ENCODE results near the gene DOK5. TPM values are rescaled to one million over a fixed set of nuclear protein-coding genes. Genes with fewer than 3 reads are reported as not detected.

The DOK5 gene
- total and polyA plus RNA-seq, 2 of the 4 experiments (the other 2 are of a cell fraction): 2.8 to 3.9 TPM

GRCh38 chr20:54661880-54662465 is 186.6 kb downstream of the DOK5 start:
- no peak overlapping the region for H3K27ac ChIP-seq (ENCODE audit: insufficient read depth, low read length)
- no peak overlapping the region for H4K8ac ChIP-seq (ENCODE audit: low read depth in 2 of 2, low read length in 2 of 2)
- TF ChIP-seq FOS (IDR thresholded peaks at IDR 0.05; ENCODE audit: low read depth, low read length): no peak
- no peak for TF ChIP-seq RCOR1 (IDR thresholded peaks at IDR 0.05; ENCODE audit: insufficient replicate concordance, low read length)
- no peak for TF ChIP-seq MAFK (IDR thresholded peaks at IDR 0.05; ENCODE audit: low read depth, low read length)
- no peak for TF ChIP-seq ELK1 (IDR thresholded peaks at IDR 0.05; ENCODE audit: borderline replicate concordance, low read depth, low read length)
- no peak for TF ChIP-seq USF2 (IDR thresholded peaks at IDR 0.05; ENCODE audit: low read depth, low read length)
- no peak for TF ChIP-seq CEBPB (IDR thresholded peaks at IDR 0.05; ENCODE audit: low read depth, low read length)
- TF ChIP-seq RAD21 (IDR thresholded peaks at IDR 0.05; ENCODE audit: low read length): no peak
- TF ChIP-seq SMC3 (IDR thresholded peaks at IDR 0.05; ENCODE audit: low read depth, low read length): no peak
- TF ChIP-seq RFX5 (IDR thresholded peaks at IDR 0.05; ENCODE audit: low read depth, low read length): no peak
- TF ChIP-seq POLR2A (IDR thresholded peaks at IDR 0.05; ENCODE audit: low read depth, low read length): no peak
- no peak for TF ChIP-seq MXI1 (IDR thresholded peaks at IDR 0.05; ENCODE audit: borderline replicate concordance, low read depth, low read length)
- TF ChIP-seq CHD1 (IDR thresholded peaks at IDR 0.05; ENCODE audit: low read depth, low read length): no peak
- no peak for TF ChIP-seq CTCF (conservative IDR thresholded peaks at IDR 0.05; ENCODE audit: low read depth, low read length)
- TF ChIP-seq NFE2L2 (IDR thresholded peaks at IDR 0.05; ENCODE audit: low read depth, low read length): no peak
- no peak for TF ChIP-seq BHLHE40 (IDR thresholded peaks at IDR 0.05; ENCODE audit: low read depth, low read length)
- no peak for TF ChIP-seq MAZ (IDR thresholded peaks at IDR 0.05; ENCODE audit: borderline replicate concordance, low read depth, low read length)
- H3K4me1 ChIP-seq (ENCODE audit: control insufficient read depth, insufficient read depth, low read length): no peaks in the 10 kb centered on the region
- ChIA-PET CTCF (interaction anchor here (0.6 kb wide), 1 partner anchor 876 kb away, joined by 4 read pairs; no protein-coding TSS in a partner anchor), POLR2A (ENCODE audit: unreplicated experiment) (no interaction called here)
- H3K4me2 ChIP-seq (ENCODE audit: low read depth, low read length): no peak overlapping the region
- no peaks in the 10 kb centered on the region for H3K9me1 ChIP-seq (ENCODE audit: insufficient read depth, low read length)
- H2BK120ac ChIP-seq (ENCODE audit: low read depth, low read length): no peak overlapping the region
- H2AK9ac ChIP-seq (replicated peaks; ENCODE audit: low read depth, low read length, poor library complexity): no peak overlapping the region
- no CpG with 5 or more reads among the region's 8 CpGs for WGBS, 2 experiments (ENCODE audit: extremely low coverage in 2 of 2, insufficient read length in 1 of 2)
- no peak overlapping the region for H2AFZ ChIP-seq (replicated peaks; ENCODE audit: low read length, poor library complexity)
- no peak overlapping the region for H2BK5ac ChIP-seq (ENCODE audit: low read depth, low read length, poor library complexity, severe bottlenecking)
- no peak overlapping the region for H4K5ac ChIP-seq (ENCODE audit: low read depth, low read length)
- H3K4ac ChIP-seq (ENCODE audit: low read depth, low read length): no peak overlapping the region
- H3K9me3 ChIP-seq (ENCODE audit: control insufficient read depth, insufficient read depth, low read length): no peaks in the 10 kb centered on the region
- H3K27me3 ChIP-seq (ENCODE audit: control insufficient read depth, insufficient read depth, low read length): no peaks in the 10 kb centered on the region
- H2AK5ac ChIP-seq (ENCODE audit: low read depth, low read length): no peak overlapping the region
- no peak overlapping the region for H3K56ac ChIP-seq (ENCODE audit: extremely low read depth, insufficient read depth, low read length)
- in situ Hi-C loops (cut with MboI; ENCODE audit: low sequenced_read_pairs): no loop called here
- no peak overlapping the region for H4K91ac ChIP-seq (ENCODE audit: insufficient read depth, low read depth, low read length)
- H4K20me1 ChIP-seq (ENCODE audit: insufficient read depth, low read length): no peaks in the 10 kb centered on the region
- no peaks in the 10 kb centered on the region for H3K79me1 ChIP-seq (ENCODE audit: low read depth in 1 of 2, low read length in 2 of 2)
- no peak overlapping the region for H3K23ac ChIP-seq (ENCODE audit: low read depth, low read length)
- no peak overlapping the region for H3K14ac ChIP-seq (replicated peaks; ENCODE audit: low read depth, low read length)
- H2BK15ac ChIP-seq (ENCODE audit: low read depth, low read length): no peak overlapping the region
- ATAC-seq (ENCODE audit: low read depth): no peak
- dilution Hi-C loops (cut with HindIII; ENCODE audit: low sequenced_read_pairs, unreplicated experiment): no loop called here
- H3K4me3 ChIP-seq (ENCODE audit: insufficient read depth, low read depth, low read length): no peak overlapping the region
- no peak for DNase-seq
- no peak overlapping the region for H3K9ac ChIP-seq (ENCODE audit: low read depth, low read length)
- no peak overlapping the region for H2BK20ac ChIP-seq (ENCODE audit: low read depth, low read length)
- intact Hi-C loops (cut with micrococcal nuclease): no loop called here
- no peak overlapping the region for H3K18ac ChIP-seq (ENCODE audit: low read depth, low read length)
- H3K36me3 ChIP-seq (ENCODE audit: control insufficient read depth, insufficient read depth, low read length): no peaks in the 10 kb centered on the region
- BruUV-seq (replicated peaks): no TSS peak
